HFF-Myc (cell line): ENCODE data around the gene UTS2R.
"Not testable (repeated sequence)": the region's sequence is repeated elsewhere in the genome, so short reads cannot be mapped to it uniquely, and the experiment has no call there.

Source experiments
- DNase-seq: peaks from one replicate; pipeline ENCODE4 v3.0.0-alpha.2; 2011; ENCODE audit warnings: low read depth; ENCODE audit errors: extremely low read depth
- H3K4me3 ChIP-seq: replicated peaks from 2 replicates; pipeline ENCODE4 v1.5.1; 2011; ENCODE audit warnings: low read depth, mild to moderate bottlenecking, control low read depth, low read length
- TF ChIP-seq, protein P1 (sequence below): IDR thresholded peaks from 2 replicates; pipeline ENCODE4 v1.5.1; 2012; ENCODE audit warnings: mild to moderate bottlenecking, low read depth, low read length, control low read depth; ENCODE audit errors: missing control alignments

Gene UTS2R

DNA sequence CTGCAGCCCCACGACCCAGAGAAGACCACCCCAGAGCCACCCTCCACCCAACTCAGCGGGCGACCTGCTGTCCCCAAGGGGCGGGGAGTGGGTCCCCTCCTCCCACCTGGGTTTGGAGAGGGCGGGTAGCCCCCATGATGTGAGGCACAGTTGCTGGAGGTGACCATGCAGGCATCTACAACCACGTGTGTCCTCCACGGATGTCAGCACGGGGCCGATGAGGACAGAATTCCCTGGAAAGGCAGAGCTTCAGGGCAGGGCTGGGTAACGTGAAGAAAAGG, 7.1 kb downstream of the UTS2R start:
- no peak overlapping the region for H3K4me3 ChIP-seq
- TF ChIP-seq, protein P1, sequence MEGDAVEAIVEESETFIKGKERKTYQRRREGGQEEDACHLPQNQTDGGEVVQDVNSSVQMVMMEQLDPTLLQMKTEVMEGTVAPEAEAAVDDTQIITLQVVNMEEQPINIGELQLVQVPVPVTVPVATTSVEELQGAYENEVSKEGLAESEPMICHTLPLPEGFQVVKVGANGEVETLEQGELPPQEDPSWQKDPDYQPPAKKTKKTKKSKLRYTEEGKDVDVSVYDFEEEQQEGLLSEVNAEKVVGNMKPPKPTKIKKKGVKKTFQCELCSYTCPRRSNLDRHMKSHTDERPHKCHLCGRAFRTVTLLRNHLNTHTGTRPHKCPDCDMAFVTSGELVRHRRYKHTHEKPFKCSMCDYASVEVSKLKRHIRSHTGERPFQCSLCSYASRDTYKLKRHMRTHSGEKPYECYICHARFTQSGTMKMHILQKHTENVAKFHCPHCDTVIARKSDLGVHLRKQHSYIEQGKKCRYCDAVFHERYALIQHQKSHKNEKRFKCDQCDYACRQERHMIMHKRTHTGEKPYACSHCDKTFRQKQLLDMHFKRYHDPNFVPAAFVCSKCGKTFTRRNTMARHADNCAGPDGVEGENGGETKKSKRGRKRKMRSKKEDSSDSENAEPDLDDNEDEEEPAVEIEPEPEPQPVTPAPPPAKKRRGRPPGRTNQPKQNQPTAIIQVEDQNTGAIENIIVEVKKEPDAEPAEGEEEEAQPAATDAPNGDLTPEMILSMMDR = no peak
- DNase-seq = no peak

DNA sequence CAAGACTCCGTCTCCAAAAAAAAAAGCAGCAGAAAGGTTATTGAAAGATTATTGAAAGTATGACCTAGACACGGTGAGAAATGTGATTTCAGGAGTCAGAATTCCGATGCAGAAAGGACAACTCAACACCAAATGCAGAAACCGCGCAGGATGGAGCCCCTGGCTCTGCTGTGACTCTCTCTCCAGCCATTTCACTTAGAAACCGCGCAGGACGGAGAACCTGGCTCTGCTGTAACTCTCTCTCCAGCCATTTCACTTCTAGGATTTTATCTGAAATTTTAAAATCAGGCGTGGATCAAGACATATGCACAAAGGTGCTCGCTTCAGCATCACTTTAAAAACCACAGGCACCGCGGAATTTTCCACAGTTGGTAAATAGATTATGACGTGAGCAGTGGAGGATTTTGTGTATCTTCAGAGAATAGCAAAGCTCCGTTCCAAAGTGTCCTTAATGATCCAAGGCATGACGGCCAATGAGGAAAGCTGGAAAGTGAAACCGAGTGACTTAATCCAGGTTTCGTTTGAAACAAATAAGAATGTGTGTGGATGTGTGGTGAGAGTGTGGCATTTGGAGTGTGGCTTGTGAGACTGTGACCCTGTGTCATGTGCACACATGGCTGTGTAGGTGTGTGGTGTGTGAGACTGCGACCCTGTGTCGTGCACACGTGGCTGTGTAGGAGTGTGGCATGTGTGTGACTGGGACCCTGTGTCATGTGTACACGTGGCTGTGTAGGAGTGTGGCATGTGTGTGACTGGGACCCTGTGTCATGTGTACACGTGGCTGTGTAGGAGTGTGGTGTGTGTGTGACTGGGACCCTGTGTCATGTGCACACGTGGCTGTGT, 9.5 kb downstream of the UTS2R start:
- no peak for DNase-seq
- TF ChIP-seq, protein P1 = no peak
- H3K4me3 ChIP-seq = no peak overlapping the region

DNA sequence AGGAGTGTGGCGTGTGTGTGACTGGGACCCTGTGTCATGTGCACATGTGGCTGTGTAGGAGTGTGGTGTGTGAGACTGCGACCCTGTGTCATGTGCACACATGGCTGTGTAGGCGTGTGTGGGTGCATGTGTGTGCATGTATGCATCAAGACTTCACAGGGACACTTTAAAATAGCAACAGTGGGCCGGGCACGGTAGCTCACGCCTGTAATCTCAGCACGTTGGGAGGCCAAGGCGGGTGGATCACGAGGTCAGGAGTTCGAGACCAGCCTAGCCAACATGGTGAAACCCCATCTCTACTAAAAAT, 10.1 kb downstream of the UTS2R start:
- not testable (repeated sequence) for DNase-seq, H3K4me3 ChIP-seq

DNA sequence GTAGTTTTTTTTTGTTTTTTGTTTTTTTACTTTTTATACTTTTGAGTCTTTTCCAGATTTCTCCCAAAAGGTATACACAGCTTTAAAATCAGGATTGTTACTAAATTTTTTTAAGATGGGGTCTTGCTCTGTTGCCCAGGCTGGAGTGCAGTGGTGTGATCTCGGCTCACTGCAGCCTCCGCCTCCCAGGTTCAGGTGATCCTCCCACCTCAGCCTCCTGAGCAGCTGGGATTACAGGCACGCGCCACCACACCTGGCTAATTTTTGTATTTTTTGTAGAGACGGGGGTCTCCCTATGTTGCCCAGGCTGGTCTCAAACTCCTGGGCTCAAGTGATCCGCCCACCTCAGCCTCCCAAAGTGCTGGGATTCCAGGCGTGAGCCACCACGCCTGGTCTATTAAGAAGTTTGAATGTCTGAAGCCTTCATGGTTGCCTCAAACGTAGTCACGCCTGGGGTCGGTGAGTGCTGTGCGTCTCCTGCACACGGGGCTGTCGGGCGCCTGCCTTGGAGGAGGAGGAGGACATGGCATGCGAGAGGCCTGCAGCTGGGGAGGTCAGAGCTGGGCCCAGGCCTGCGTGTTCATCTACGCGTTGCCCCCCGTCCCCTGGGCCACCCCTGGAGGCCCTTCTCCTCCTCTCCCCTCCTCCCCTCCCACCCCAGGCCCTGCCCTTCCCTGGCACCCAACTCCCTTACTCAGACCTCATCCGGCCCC, 10.8 kb downstream of the UTS2R start:
- not testable (repeated sequence) for H3K4me3 ChIP-seq, DNase-seq

DNA sequence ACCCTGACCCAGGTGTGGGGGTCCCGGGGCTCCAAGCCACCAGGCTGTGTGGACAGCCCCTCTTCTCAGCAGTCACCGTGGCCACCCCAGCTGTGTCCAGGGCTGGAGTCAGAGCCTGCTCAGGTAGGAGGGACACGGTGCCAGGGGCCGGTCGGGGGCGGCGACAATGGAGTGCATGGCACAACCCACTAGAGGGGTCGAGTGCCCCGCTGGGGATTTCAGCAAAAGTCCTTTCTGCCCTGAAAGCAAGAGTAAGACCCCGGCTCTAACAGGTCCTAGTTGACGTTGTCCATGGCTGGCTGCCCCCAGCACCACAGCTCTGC, 11.3 kb downstream of the UTS2R start:
- no peak overlapping the region for H3K4me3 ChIP-seq
- DNase-seq = no peak
- TF ChIP-seq, protein P1 = no peak

DNA sequence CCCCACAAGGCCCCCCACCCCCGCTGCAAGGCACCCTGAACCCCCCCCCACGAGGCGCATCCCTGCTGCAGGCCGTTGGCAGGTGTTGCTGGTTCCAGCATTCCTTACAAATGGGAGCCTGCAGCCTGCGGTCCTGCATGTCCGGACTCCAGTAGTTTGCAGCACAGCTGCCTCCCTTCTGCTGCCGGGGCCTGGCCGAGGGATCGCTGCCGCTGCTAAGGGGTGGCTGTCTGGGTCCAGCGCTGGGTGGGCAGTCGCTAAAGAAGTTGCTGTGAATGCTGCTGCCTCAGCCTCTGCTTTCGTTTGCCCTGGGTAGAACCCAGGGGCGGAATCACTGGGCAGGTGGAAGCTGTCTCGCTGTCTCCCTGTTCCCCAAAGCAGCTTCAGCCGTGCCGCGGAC, 11.8 kb downstream of the UTS2R start:
- no peak for DNase-seq
- TF ChIP-seq, protein P1 = no peak
- H3K4me3 ChIP-seq = no peak overlapping the region

DNA sequence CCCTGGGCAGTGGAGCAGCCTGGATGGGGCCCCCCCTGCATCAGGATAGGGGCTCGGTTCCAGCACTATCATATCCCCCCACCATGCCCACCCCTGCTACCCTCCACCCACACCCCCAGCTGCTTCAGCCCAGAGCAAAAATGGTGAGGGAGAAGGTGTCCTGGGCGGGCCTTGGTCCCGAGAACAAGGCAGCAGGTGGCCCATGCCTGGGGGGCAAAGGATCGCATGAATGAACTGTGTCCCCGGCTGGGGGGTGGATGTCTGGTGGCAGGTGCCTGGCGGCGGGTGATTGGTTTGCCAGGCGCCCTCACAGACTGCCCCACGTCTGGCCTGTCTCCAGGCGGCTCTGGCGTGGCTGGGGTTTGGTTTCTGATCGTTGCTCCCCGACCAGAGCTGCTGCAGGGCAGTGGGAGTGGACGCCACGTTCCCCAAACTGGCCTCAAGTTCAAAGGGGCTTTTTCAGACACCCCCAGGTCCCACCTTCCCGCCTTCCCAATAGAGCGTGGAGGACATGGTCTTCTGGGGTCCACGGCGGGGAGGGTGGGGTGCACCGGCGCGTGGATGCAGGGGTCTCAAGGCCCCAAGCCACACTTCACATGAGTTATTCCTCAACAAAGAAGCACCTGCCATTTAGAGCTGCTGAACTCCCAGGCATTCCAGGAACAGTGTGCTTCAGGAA, 12.6 kb downstream of the UTS2R start:
- TF ChIP-seq, protein P1 = no peak
- no peak for DNase-seq
- H3K4me3 ChIP-seq = no peak overlapping the region
